ENCODE results near the gene BACH2.

DNA sequence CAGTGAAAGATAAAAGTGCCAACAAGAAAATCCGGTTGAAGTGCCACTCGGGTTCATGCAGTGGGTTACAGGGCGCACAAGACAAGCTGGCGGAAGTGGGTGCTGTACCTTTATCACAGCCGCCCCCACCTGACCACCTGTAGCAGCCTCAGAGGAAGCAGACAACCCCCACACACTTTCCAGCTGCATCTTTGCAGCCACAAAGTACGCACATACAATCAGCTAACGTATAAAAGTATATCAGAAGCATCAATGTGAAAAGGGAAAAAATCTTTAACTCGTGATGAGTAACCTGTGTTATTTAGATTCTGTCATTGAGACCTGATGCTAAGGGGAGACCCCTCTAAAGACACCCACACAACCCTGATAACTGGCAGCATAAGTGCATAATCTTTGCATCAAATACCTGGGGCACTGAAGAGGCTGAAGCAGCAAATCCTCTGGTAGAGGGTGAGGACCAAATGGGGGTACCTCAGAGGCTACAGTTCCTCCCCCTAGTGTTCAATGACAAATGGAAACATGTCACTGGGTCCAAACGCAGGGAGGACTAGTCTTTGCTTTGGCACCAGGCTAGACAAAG, 22.1 kb downstream of the BACH2 start:
- TF ChIP-seq, protein P1, sequence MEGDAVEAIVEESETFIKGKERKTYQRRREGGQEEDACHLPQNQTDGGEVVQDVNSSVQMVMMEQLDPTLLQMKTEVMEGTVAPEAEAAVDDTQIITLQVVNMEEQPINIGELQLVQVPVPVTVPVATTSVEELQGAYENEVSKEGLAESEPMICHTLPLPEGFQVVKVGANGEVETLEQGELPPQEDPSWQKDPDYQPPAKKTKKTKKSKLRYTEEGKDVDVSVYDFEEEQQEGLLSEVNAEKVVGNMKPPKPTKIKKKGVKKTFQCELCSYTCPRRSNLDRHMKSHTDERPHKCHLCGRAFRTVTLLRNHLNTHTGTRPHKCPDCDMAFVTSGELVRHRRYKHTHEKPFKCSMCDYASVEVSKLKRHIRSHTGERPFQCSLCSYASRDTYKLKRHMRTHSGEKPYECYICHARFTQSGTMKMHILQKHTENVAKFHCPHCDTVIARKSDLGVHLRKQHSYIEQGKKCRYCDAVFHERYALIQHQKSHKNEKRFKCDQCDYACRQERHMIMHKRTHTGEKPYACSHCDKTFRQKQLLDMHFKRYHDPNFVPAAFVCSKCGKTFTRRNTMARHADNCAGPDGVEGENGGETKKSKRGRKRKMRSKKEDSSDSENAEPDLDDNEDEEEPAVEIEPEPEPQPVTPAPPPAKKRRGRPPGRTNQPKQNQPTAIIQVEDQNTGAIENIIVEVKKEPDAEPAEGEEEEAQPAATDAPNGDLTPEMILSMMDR (IDR thresholded peaks at IDR 0.05; ENCODE audit: insufficient read depth, low read length, poor library complexity, severe bottlenecking), result peak; percentile 37
- no peak for TF ChIP-seq EZH2phosphoT487 (conservative IDR thresholded peaks at IDR 0.05; ENCODE audit: low read length)
